OCI-LY3 (cell line): Measurements from ENCODE around the gene ENTPD7.
"Not testable (repeated sequence)": the region's sequence is repeated elsewhere in the genome, so short reads cannot be mapped to it uniquely, and the experiment has no call there.

ENCODE experiments used
- H2AFZ ChIP-seq: fragments of 200-600, 300-600 bp; shearing (Covaris generic); 2 replicates; pipeline ENCODE4 v1.6.0; 2014; ENCODE audit warnings: antibody characterized with exemption, low read depth, low read length
- H3K27ac ChIP-seq: fragments of 200-600, 300-600 bp; sonication (generic); 2 replicates; pipeline ENCODE4 v1.5.1; 2014; ENCODE audit warnings: mild to moderate bottlenecking, low read length, moderate library complexity, mixed read lengths
- H3K27me3 ChIP-seq: fragments of 200-600, 300-600 bp; sonication (generic); 2 replicates; pipeline ENCODE4 v1.6.1; 2014; ENCODE audit warnings: low read depth, low read length, mixed read lengths
- H3K36me3 ChIP-seq: fragments of 200-600, 300-600 bp; sonication (generic); replicated peaks from 2 replicates; pipeline ENCODE3; 2014; ENCODE audit warnings: low read depth, low read length, mixed read lengths
- H3K4me1 ChIP-seq: fragments of 300-600, 200-600 bp; sonication (generic); 2 replicates; pipeline ENCODE4 v1.6.1; 2014; ENCODE audit warnings: low read length, mixed read lengths
- H3K4me2 ChIP-seq: fragments of 200-600, 300-600 bp; sonication (generic); 2 replicates; pipeline ENCODE4 v1.6.1; 2014; ENCODE audit warnings: low read length, mixed read lengths
- H3K4me3 ChIP-seq: fragments of 300-600, 200-600 bp; sonication (generic); 2 replicates; pipeline ENCODE4 v1.5.1; 2014; ENCODE audit warnings: antibody characterized with exemption, mild to moderate bottlenecking, low read length, moderate library complexity
- H3K79me2 ChIP-seq: fragments of 300-600, 200-600 bp; shearing (Covaris generic); 2 replicates; pipeline ENCODE4 v1.6.1; 2014; ENCODE audit warnings: mild to moderate bottlenecking, low read length, mixed read lengths
- H3K9ac ChIP-seq: fragments of 300-600, 200-600 bp; shearing (Covaris generic); 2 replicates; pipeline ENCODE4 v1.6.0; 2014; ENCODE audit warnings: mild to moderate bottlenecking, low read length, moderate library complexity
- H3K9me3 ChIP-seq: fragments of 200-600, 300-600 bp; shearing (Covaris generic); 2 replicates; pipeline ENCODE4 v1.6.1; 2014; ENCODE audit warnings: low read length, mixed read lengths; ENCODE audit not compliant: insufficient read depth
- H4K20me1 ChIP-seq: fragments of 200-600, 300-600 bp; sonication (generic); 2 replicates; pipeline ENCODE4 v1.6.1; 2016; ENCODE audit warnings: low read length, mixed read lengths; ENCODE audit not compliant: insufficient read depth
- CTCF ChIP-seq: fragments of 200-600, 300-600 bp; sonication (generic); IDR thresholded peaks from 2 replicates; pipeline ENCODE4 v1.5.1; 2014; ENCODE audit warnings: antibody characterized with exemption, low read length, low read depth
- EZH2phosphoT487 ChIP-seq: fragments of 200-600 bp; shearing (Covaris generic); IDR thresholded peaks from 2 replicates; pipeline ENCODE4 v1.6.1; 2018; ENCODE audit warnings: antibody characterized with exemption, mixed run types, low read depth

ENTPD7 gene

DNA sequence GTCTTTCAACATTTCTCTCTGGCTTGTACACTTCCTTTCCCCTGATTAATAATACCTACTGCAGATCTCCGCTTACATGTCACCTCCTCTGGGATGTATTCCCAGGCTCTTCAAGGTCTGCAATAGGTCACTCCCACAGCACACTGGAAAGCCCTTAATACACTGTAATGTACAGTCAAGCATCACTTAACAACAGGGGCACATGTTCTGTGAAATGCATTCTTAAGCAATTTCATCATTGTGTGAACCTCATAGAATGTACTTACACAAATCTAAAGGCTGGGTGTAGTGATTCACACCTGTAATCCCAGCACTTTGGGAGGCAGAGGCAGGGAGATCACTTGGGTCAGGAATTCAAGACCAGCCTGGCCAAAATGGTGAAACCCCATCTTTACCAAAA lies 70.7 kb downstream of the ENTPD7 start:
- TF ChIP-seq EZH2phosphoT487 = no peak
- no peak for TF ChIP-seq CTCF
- Histone ChIP-seq H3K79me2 (peaks cover 42% of the 10 kb centered on the region), H3K9ac (no peak overlapping the region), H3K27ac (no peak overlapping the region), H4K20me1 (no peaks in the 10 kb centered on the region), H3K27me3 (no peaks in the 10 kb centered on the region), H3K4me2 (no peak overlapping the region), H3K4me3 (no peak overlapping the region), H3K9me3 (no peaks in the 10 kb centered on the region), H3K4me1 (peaks cover 7% of the 10 kb centered on the region), H3K36me3 (no peaks in the 10 kb centered on the region), H2AFZ (no peak overlapping the region)

DNA sequence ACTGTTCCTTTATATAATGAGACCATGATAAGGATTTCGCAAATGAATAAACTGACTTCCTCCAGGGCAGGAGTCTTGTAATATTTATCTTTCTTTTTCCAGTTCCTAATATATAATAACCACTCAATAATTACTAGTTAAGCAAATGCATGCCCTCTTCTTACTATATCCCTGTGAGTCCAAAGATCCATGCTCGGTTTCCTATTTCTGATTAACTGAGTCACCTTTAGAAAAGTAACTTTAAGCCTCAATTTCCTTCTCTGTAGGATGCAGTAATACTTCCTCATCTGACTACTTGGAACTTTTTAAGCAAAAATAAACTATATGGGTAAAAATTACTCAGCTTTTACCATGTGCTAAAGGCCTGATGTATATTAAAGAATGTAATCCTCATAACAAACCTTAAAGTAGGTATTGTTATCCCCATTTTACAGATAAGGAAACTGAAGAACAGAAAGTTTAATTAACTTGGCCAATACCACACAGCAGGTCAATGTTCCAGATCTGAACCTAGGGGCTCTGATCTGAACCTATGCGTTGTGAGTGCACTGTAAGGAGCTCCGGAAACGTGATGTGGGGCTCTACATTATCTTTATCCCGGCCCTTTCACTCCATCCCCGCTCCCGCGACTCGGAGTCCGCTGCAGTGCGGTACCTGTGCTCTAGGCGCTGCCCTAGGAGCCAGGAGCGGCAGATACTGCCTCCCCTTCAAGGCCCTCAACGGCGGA lies 72.2 kb downstream of the ENTPD7 start:
- Histone ChIP-seq H3K4me1 (peaks cover 7% of the 10 kb centered on the region), H2AFZ (peak overlapping the region; percentile 68; the same call in 1 of the 2 replicates), H3K79me2 (peaks cover 42% of the 10 kb centered on the region), H3K27me3 (no peaks in the 10 kb centered on the region), H3K9ac (peak overlapping the region; percentile 74), H3K9me3 (no peaks in the 10 kb centered on the region), H3K4me2 (peak overlapping the region; percentile 60), H3K36me3 (peaks cover 6% of the 10 kb centered on the region), H4K20me1 (no peaks in the 10 kb centered on the region), H3K27ac (peak overlapping the region; percentile 35), H3K4me3 (peak overlapping the region; percentile 85)
- no peak for TF ChIP-seq CTCF
- no peak for TF ChIP-seq EZH2phosphoT487

GRCh38 chr10:99732033-99732842 lies 72.9 kb downstream of the ENTPD7 start, which contains the start of the genes COX15 and CUTC:
COX15 (minus strand) TSS chr10:99732127; CDS start chr10:99732049, 78 bp downstream.
CUTC (plus strand) TSS chr10:99732234; CDS start chr10:99732349, 115 bp downstream.
- peak within 1 kb of the TSS; percentile 55 for H3K27ac ChIP-seq
- H4K20me1 ChIP-seq = no peaks in the 10 kb centered on the region
- H3K27me3 ChIP-seq = no peaks in the 10 kb centered on the region
- peaks cover 7% of the 10 kb centered on the region for H3K4me1 ChIP-seq
- H3K4me3 ChIP-seq = peak within 1 kb of the TSS; percentile 85
- peaks cover 42% of the 10 kb centered on the region for H3K79me2 ChIP-seq
- peak within 1 kb of the TSS; percentile 60 for H3K4me2 ChIP-seq
- H3K9ac ChIP-seq = peak within 1 kb of the TSS; percentile 74
- H2AFZ ChIP-seq = peak within 1 kb of the TSS; percentile 71
- peaks cover 11% of the 10 kb centered on the region for H3K36me3 ChIP-seq
- no peaks in the 10 kb centered on the region for H3K9me3 ChIP-seq
- TF ChIP-seq CTCF (peak; percentile 22), EZH2phosphoT487 (no peak)

GRCh38 chr10:99733366-99733765 lies 74.1 kb downstream of the ENTPD7 start:
- Histone ChIP-seq H3K27ac (no peak overlapping the region), H3K9ac (no peak overlapping the region), H3K4me1 (peaks cover 7% of the 10 kb centered on the region), H4K20me1 (no peaks in the 10 kb centered on the region), H3K9me3 (no peaks in the 10 kb centered on the region), H3K36me3 (peaks cover 19% of the 10 kb centered on the region), H2AFZ (no peak overlapping the region), H3K4me3 (0 out of 2 replicates have a peak overlapping the region, but pooled peaks have one; percentile 25), H3K79me2 (peaks cover 42% of the 10 kb centered on the region), H3K27me3 (no peaks in the 10 kb centered on the region), H3K4me2 (peak overlapping the region; percentile 32)
- no peak for TF ChIP-seq EZH2phosphoT487
- TF ChIP-seq CTCF = no peak

GRCh38 chr10:99734111-99734510 lies 74.8 kb downstream of the ENTPD7 start:
- H3K9ac ChIP-seq, H2AFZ ChIP-seq: not testable (repeated sequence)
- peaks cover 25% of the 10 kb centered on the region for H3K36me3 ChIP-seq

More at GRCh38 chr10:99734111-99734510, 74.8 kb downstream of the ENTPD7 start:
- not testable (repeated sequence) for H3K27me3 ChIP-seq, H4K20me1 ChIP-seq, H3K4me3 ChIP-seq, H3K4me1 ChIP-seq, H3K4me2 ChIP-seq, H3K9me3 ChIP-seq, H3K27ac ChIP-seq
- H3K79me2 ChIP-seq = peaks cover 42% of the 10 kb centered on the region
